GM12878 (cell line): Measurements from ENCODE around the gene RRM2. TPM values are rescaled to one million over a fixed set of nuclear protein-coding genes. Genes with fewer than 3 reads are reported as not detected.
A peak's percentile ranks its signal among the peaks of the same experiment; 100 is the strongest.

Source experiments
- ATAC-seq: fragments of 200-7000 bp; cut with Tn5 transposase; 3 replicates; pipeline ENCODE4 v1.9.1; 2020; ENCODE audit warnings: mild to moderate bottlenecking, moderate library complexity
- BruUV-seq: library from RNA; stranded (reverse); fragments of 400-500 nt; replicated peaks from 2 replicates; lab custom pipeline; 2021; lab: Mats Ljungman, UMichigan
- CTCF ChIA-PET: fragments of 300-600 bp; sonication (Branson Sonifier 250); formaldehyde crosslinking; extraction: SDS; loops from one replicate; lab custom pipeline; 2021; ENCODE audit warnings: inconsistent platforms; lab: Yijun Ruan, JAX
- POLR2A ChIA-PET: fragments of 350-600 bp; formaldehyde crosslinking; extraction: SDS; loops from one replicate; lab custom pipeline; 2021; ENCODE audit warnings: inconsistent platforms; lab: Charles Lee
- RAD21 ChIA-PET: fragments of 300-600 bp; sonication (Branson Sonifier 250); formaldehyde crosslinking; loops from one replicate; lab custom pipeline; 2023; ENCODE audit warnings: antibody characterized with exemption; ENCODE audit not compliant: unreplicated experiment; lab: Charles Lee
- SMC1A ChIA-PET: fragments of 300-600 bp; sonication (Branson Sonifier 250); formaldehyde crosslinking; loops from one replicate; lab custom pipeline; 2023; ENCODE audit not compliant: unreplicated experiment, uncharacterized antibody; lab: Charles Lee
- DNase-seq: peaks from one replicate; pipeline ENCODE4 v3.0.0-alpha.2; 2011; ENCODE audit warnings: low read depth, low spot score
- FAIRE-seq: peaks from 3 replicates; lab custom pipeline; 2011; peaks lifted over from hg19 to GRCh38; lab: Jason Lieb, UNC
- H2AFZ ChIP-seq: 2 replicates; pipeline ENCODE4 v1.6.0; 2011; ENCODE audit warnings: low read depth, low read length, control low read depth; ENCODE audit not compliant: control insufficient read depth
- H3K27ac ChIP-seq: 2 replicates; pipeline ENCODE4 v1.5.1; 2011; ENCODE audit warnings: control low read depth; ENCODE audit not compliant: control insufficient read depth, insufficient read depth
- H3K27me3 ChIP-seq, 2 experiments: replicated peaks in 1 of 2; 2 replicates each; pipeline versions ENCODE4 v1.6.0 to v1.6.1; 2011; ENCODE audit warnings: low read length in 1 of 2; ENCODE audit not compliant: control insufficient read depth in 2 of 2, insufficient read depth in 2 of 2
- H3K36me3 ChIP-seq, 2 experiments: 2 replicates each; pipeline ENCODE4 v1.5.1; 2011; ENCODE audit warnings: low read length in 1 of 2; ENCODE audit not compliant: control insufficient read depth in 2 of 2, insufficient read depth in 2 of 2
- H3K4me1 ChIP-seq: 2 replicates; pipeline ENCODE4 v1.6.1; 2011; ENCODE audit warnings: mild to moderate bottlenecking, low read length, moderate library complexity, mixed read lengths; ENCODE audit not compliant: control insufficient read depth, insufficient read depth
- H3K4me2 ChIP-seq: 2 replicates; pipeline ENCODE4 v1.6.0; 2011; ENCODE audit warnings: control low read depth; ENCODE audit not compliant: control insufficient read depth, insufficient read depth
- H3K4me3 ChIP-seq: fragments of 200-600 bp; sonication (generic); 2 replicates; pipeline ENCODE4 v1.5.1; 2016
- H3K79me2 ChIP-seq: 2 replicates; pipeline ENCODE4 v1.6.0; 2011; ENCODE audit warnings: low read length; ENCODE audit not compliant: control insufficient read depth, insufficient read depth
- H3K9ac ChIP-seq: 2 replicates; pipeline ENCODE4 v1.8.0; 2011; ENCODE audit warnings: low read length, control low read depth, mixed read lengths; ENCODE audit not compliant: control insufficient read depth, insufficient read depth
- H3K9me3 ChIP-seq: replicated peaks from 3 replicates; pipeline ENCODE4 v1.5.1; 2011; ENCODE audit warnings: mild to moderate bottlenecking, low read length; ENCODE audit not compliant: control insufficient read depth, insufficient read depth
- H4K20me1 ChIP-seq: 2 replicates; pipeline ENCODE4 v1.6.0; 2011; ENCODE audit not compliant: control insufficient read depth, insufficient read depth
- BMI1 ChIP-seq: fragments of 450-650 bp; IDR thresholded peaks from 2 replicates; pipeline ENCODE4 v1.6.1; 2016; ENCODE audit warnings: mild to moderate bottlenecking, moderate library complexity, borderline replicate concordance
- CBX5 ChIP-seq: sonication (generic); IDR thresholded peaks from 2 replicates; pipeline ENCODE4 v1.6.1; 2016; ENCODE audit warnings: low read depth, moderate library complexity, mild to moderate bottlenecking, inconsistent platforms
- ESRRA ChIP-seq: IDR thresholded peaks from 2 replicates; pipeline ENCODE4 v1.6.1; 2012; ENCODE audit warnings: mild to moderate bottlenecking, low read length, improper control_type of control experiment
- FOXK2 ChIP-seq: fragments of 450-650 bp; IDR thresholded peaks from 2 replicates; pipeline ENCODE4 v1.6.1; 2017; ENCODE audit warnings: mild to moderate bottlenecking, moderate library complexity
- GATAD2B ChIP-seq: fragments of 450-650 bp; conservative IDR thresholded peaks from 2 replicates; pipeline ENCODE4 v1.6.1; 2017; ENCODE audit warnings: low read depth, mild to moderate bottlenecking, moderate library complexity
- KDM1A ChIP-seq: fragments of 200-600 bp; sonication (generic); IDR thresholded peaks from 2 replicates; pipeline ENCODE4 v1.6.1; 2016; ENCODE audit warnings: borderline replicate concordance
- NFIC ChIP-seq: IDR thresholded peaks from 2 replicates; pipeline ENCODE4 v1.6.1; 2012; ENCODE audit warnings: low read depth, mild to moderate bottlenecking, inconsistent platforms, low read length, moderate library complexity
- NR2C2 ChIP-seq: IDR thresholded peaks from 2 replicates; pipeline ENCODE4 v1.6.1; 2011; ENCODE audit warnings: borderline replicate concordance, low read depth; ENCODE audit not compliant: control insufficient read depth, insufficient read length
- POLR2AphosphoS5 ChIP-seq: IDR thresholded peaks from 2 replicates; pipeline ENCODE4 v1.6.1; 2011; ENCODE audit warnings: mild to moderate bottlenecking, low read length, inconsistent platforms
- RAD21 ChIP-seq: IDR thresholded peaks from 2 replicates; pipeline ENCODE4 v1.6.1; 2011; ENCODE audit warnings: mild to moderate bottlenecking, low read depth, low read length, moderate library complexity; ENCODE audit not compliant: insufficient read depth
- SMAD1 ChIP-seq: fragments of 450-650 bp; IDR thresholded peaks from 2 replicates; pipeline ENCODE4 v1.6.1; 2018; ENCODE audit warnings: mild to moderate bottlenecking, low read depth; ENCODE audit not compliant: partially characterized antibody
- STAT3 ChIP-seq: IDR thresholded peaks from 2 replicates; pipeline ENCODE4 v1.6.1; 2011; ENCODE audit warnings: low read depth, low read length, improper control_type of control experiment
- YY1 ChIP-seq: IDR thresholded peaks from 2 replicates; pipeline ENCODE4 v1.6.1; 2011; ENCODE audit warnings: low read depth, mild to moderate bottlenecking, low read length
- ZNF207 ChIP-seq: fragments of 450-650 bp; IDR thresholded peaks from 2 replicates; pipeline ENCODE4 v1.6.1; 2014; ENCODE audit warnings: antibody characterized with exemption, mild to moderate bottlenecking, borderline replicate concordance
- ZZZ3 ChIP-seq: IDR thresholded peaks from 2 replicates; pipeline ENCODE4 v1.6.1; 2011; ENCODE audit warnings: low read depth; ENCODE audit not compliant: control insufficient read depth, insufficient read length
- WGBS: methylation state at CpG from one replicate; pipeline ENCODE4 v1.1.6; 2016; ENCODE audit warnings: low lambda C conversion rate; ENCODE audit not compliant: insufficient replicate concordance, insufficient coverage; ENCODE audit errors: missing lambda C conversion rate; 5-methylcytosine and 5-hydroxymethylcytosine counted together
- in situ Hi-C: fragments of 300-500 bp; cut with MboI; formaldehyde crosslinking; loops from 9 replicates; pipeline ENCODE4 v1.14.3; 2018; ENCODE audit warnings: mixed read lengths
- intact Hi-C: fragments of 100-400 bp; cut with micrococcal nuclease; formaldehyde crosslinking; loops from one replicate; pipeline ENCODE4 v1.14.2; 2022; ENCODE audit not compliant: unreplicated experiment
- polyA plus RNA-seq, 11 experiments: library from polyadenylated mRNA; depleted of rRNA in 4 of 11; unstranded in 6 of 11; stranded (reverse) in 5 of 11; fragments of >200 nt; fragmentation: Nextera tagmentation in 4 of 11; fragmentation: Illumina TruSeq in 1 of 11; extraction: Ambion mirVana in 4 of 11; extraction: Trizol in 1 of 11; gene quantifications; 1 replicate in 1 of 11; 2 replicates in 10 of 11; pipeline versions ENCODE4 v1.2.1 to v1.2.3, GENCODE V29; 2011 to 2016; ENCODE audit warnings: inconsistent platforms in 2 of 11, missing spikeins in 2 of 11, low read depth in 1 of 11
- total RNA-seq, 4 experiments: library from RNA; depleted of rRNA in 3 of 4; stranded (reverse); fragments of >200 nt in 3 of 4; fragmentation: Illumina TruSeq in 1 of 4; extraction: Trizol in 1 of 4; gene quantifications; 2 replicates each; pipeline versions ENCODE4 v1.2.1 to v1.2.3, GENCODE V29; 2013 to 2021
- TF ChIP-seq, protein P1 (sequence below): fragments of 450-650 bp; IDR thresholded peaks from 2 replicates; pipeline ENCODE4 v1.6.1; 2016; ENCODE audit warnings: mild to moderate bottlenecking

RRM2 gene
- total and polyA plus RNA-seq, 10 of the 15 experiments (the other 5 are each of a cell fraction or from before 2014, with no cell fraction given): 54.4 to 771 (median 159) TPM

DNA sequence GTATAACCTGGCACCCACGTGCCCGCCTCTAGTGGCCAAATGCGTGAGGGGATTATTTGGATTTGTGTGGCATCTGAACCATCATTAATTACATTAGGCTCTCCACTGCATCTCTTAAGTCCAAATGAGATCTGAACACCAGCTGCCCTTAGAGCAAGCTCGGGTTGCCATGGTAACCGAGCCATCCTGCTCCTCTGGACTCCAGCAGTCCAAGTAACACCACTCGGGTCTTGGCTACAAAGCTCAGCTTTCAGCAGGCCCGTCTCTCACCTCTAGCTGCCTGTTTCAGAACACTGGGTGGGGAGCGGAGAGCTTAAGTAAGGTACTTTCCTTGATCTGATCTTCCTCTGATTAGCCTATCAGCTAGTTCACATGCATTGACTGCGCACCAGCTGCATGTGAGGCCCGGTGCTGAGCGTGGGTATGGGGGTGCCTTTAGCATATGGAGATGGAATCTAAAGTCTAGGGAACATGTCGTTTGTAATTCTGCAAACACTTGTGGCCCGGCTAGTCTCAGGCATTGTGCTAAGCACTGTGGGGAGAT is 28.2 kb upstream of the RRM2 start:
- FAIRE-seq: no peak
- SMC1A ChIA-PET: interaction anchor here (1.1 to 12.5 kb wide), 6 partner anchors 9 to 315 kb away, joined by 3 to 236 read pairs (median 4); no protein-coding TSS in a partner anchor

DNA sequence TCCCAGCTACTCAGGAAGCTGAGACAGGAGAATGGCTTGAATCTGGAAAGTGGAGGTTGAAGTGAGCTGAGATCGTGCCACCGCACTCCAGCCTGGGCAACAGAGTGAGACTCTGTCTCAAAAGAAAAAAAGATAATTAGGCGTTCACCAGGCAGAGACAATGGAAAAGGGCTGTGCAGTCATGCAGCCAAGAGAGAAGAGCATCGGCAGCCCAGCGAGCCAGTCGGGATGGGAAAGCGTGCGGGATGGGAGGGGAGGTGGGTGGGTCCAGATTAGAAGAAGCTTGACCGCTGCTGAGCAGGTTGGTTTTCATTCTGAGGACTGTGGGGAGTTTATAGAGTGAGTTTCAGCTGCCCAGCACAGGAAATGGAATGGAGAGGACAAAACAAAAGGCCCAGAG is 27.4 kb upstream of the RRM2 start:
- BruUV-seq: no TSS peak
- CTCF ChIA-PET: interaction anchor here (0.7 to 31.8 kb wide), 8 partner anchors 9 to 340 kb away, joined by 3 to 983 read pairs (median 5); partner anchors contain the start of gene CYS1
- no peaks in the 10 kb centered on the region for H3K79me2 ChIP-seq
- ATAC-seq (no peak), FAIRE-seq (no peak)
- H3K4me2 ChIP-seq: no peak overlapping the region
- POLR2A ChIA-PET: interaction anchor here (1.3 to 3.2 kb wide), 2 partner anchors 10 to 16 kb away, joined by 7 to 17 read pairs; partner anchors contain the start of gene CYS1
- WGBS: 74% methylated on average over 9 of the region's 9 CpGs
- no peak overlapping the region for H3K9ac ChIP-seq
- TF ChIP-seq NFIC (no peak), FOXK2 (no peak), ZZZ3 (no peak), NR2C2 (no peak), SMAD1 (no peak), YY1 (no peak), ZNF207 (no peak), STAT3 (no peak), POLR2AphosphoS5 (no peak), KDM1A (no peak), RAD21 (no peak)
- TF ChIP-seq, protein P1, sequence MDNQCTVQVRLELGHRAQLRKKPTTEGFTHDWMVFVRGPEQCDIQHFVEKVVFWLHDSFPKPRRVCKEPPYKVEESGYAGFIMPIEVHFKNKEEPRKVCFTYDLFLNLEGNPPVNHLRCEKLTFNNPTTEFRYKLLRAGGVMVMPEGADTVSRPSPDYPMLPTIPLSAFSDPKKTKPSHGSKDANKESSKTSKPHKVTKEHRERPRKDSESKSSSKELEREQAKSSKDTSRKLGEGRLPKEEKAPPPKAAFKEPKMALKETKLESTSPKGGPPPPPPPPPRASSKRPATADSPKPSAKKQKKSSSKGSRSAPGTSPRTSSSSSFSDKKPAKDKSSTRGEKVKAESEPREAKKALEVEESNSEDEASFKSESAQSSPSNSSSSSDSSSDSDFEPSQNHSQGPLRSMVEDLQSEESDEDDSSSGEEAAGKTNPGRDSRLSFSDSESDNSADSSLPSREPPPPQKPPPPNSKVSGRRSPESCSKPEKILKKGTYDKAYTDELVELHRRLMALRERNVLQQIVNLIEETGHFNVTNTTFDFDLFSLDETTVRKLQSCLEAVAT: no peak
- TF ChIP-seq, all 136 proteins: peak for 0
- Histone ChIP-seq H3K4me1 (peaks cover 12% of the 10 kb centered on the region), H3K4me3 (no peak overlapping the region), H4K20me1 (no peaks in the 10 kb centered on the region), H2AFZ (no peak overlapping the region), H3K27ac (no peak overlapping the region), H3K27me3 (no peaks in the 10 kb centered on the region), H3K9me3 (peaks cover 3% of the 10 kb centered on the region; the same call in 1 of the 3 replicates), H3K36me3 (no peaks in the 10 kb centered on the region)
- ChIA-PET RAD21 (interaction anchor here (0.7 to 4.1 kb wide), 3 partner anchors 17 to 23 kb away, joined by 3 to 115 read pairs (median 39); partner anchors contain the start of gene CYS1), SMC1A (interaction anchor here (0.7 to 12.5 kb wide), 7 partner anchors 10 to 314 kb away, joined by 3 to 236 read pairs (median 3); no protein-coding TSS in a partner anchor)
- DNase-seq: no peak
- in situ Hi-C loops: no loop called here
- intact Hi-C loops: no loop called here

More for the DNA sequence above, 28.2 kb upstream of the RRM2 start:
- Histone ChIP-seq H3K9me3 (peaks cover 3% of the 10 kb centered on the region; the same call in 1 of the 3 replicates), H3K4me3 (no peak overlapping the region), H3K4me2 (no peak overlapping the region), H2AFZ (no peak overlapping the region), H3K9ac (no peak overlapping the region), H3K79me2 (no peaks in the 10 kb centered on the region), H3K27me3 (no peaks in the 10 kb centered on the region), H4K20me1 (no peaks in the 10 kb centered on the region), H3K36me3 (no peaks in the 10 kb centered on the region), H3K27ac (no peak overlapping the region), H3K4me1 (peaks cover 18% of the 10 kb centered on the region)
- no peak for DNase-seq
- TF ChIP-seq ESRRA: no peak
- no peak for TF ChIP-seq GATAD2B
- TF ChIP-seq CBX5: no peak
- TF ChIP-seq BMI1: peak; percentile 62; the same call in 1 of the 2 replicates
- ATAC-seq: no peak
- ChIA-PET POLR2A (interaction anchor here (1.0 to 1.4 kb wide), 3 partner anchors 9 to 15 kb away, joined by 3 to 7 read pairs (median 3); no protein-coding TSS in a partner anchor), CTCF (interaction anchor here (0.6 to 31.8 kb wide), 7 partner anchors 18 to 341 kb away, joined by 3 to 983 read pairs (median 6); partner anchors contain the start of gene CYS1), RAD21 (interaction anchor here (0.6 to 4.1 kb wide), 4 partner anchors 13 to 22 kb away, joined by 3 to 115 read pairs (median 21); partner anchors contain the start of gene CYS1)
- intact Hi-C loops (no loop called here), in situ Hi-C loops (no loop called here)
- 79% methylated on average over 13 of the region's 13 CpGs for WGBS
- BruUV-seq: no TSS peak
